Measurements from ENCODE around the gene SMCO4. TPM values are rescaled to one million over a fixed set of nuclear protein-coding genes. Genes with fewer than 3 reads are reported as not detected.

Gene SMCO4
- total and polyA plus RNA-seq, 2 experiments from 2014 or later, result 42.2 to 49.0 TPM

DNA sequence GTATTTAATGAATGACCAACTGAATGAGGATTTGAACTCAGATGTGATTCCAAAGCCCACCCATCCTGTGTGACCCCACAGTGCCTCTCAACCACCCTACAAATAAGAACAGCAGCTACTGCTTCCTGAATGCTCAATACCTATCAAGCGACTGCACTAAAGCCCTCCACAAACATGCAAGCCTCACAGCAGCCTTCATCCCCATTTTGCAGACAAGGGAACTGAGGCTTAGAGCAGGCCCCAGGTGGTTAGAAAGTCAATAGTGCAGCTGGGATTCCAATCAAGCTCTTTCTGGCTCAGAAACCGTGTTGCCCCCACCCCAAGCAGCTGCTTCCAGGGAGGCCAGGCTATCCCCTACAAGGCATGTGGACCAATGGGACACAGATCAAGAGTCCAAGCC is 57.2 kb downstream of the SMCO4 start:
- H3K36me3 Mint-ChIP-seq (ENCODE audit: low read depth), result peaks cover 3% of the 10 kb centered on the region; the same call in 2 of the 3 replicates
- H3K27me3 ChIP-seq (ENCODE audit: insufficient read depth), result no peaks in the 10 kb centered on the region
- H3K27ac ChIP-seq (ENCODE audit: low read depth), result no peak overlapping the region
- TF ChIP-seq CREB1 (CRISPR knock-in tag; IDR thresholded peaks at IDR 0.05; ENCODE audit: low read depth), result no peak
- no peak for TF ChIP-seq EZH2 (IDR thresholded peaks at IDR 0.05; ENCODE audit: low read depth, unreplicated experiment)
- TF ChIP-seq, protein P1, sequence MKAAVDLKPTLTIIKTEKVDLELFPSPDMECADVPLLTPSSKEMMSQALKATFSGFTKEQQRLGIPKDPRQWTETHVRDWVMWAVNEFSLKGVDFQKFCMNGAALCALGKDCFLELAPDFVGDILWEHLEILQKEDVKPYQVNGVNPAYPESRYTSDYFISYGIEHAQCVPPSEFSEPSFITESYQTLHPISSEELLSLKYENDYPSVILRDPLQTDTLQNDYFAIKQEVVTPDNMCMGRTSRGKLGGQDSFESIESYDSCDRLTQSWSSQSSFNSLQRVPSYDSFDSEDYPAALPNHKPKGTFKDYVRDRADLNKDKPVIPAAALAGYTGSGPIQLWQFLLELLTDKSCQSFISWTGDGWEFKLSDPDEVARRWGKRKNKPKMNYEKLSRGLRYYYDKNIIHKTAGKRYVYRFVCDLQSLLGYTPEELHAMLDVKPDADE (IDR thresholded peaks at IDR 0.05), result no peak
- TF ChIP-seq NANOG (IDR thresholded peaks at IDR 0.05; ENCODE audit: borderline replicate concordance), result no peak
- TF ChIP-seq, protein P2, sequence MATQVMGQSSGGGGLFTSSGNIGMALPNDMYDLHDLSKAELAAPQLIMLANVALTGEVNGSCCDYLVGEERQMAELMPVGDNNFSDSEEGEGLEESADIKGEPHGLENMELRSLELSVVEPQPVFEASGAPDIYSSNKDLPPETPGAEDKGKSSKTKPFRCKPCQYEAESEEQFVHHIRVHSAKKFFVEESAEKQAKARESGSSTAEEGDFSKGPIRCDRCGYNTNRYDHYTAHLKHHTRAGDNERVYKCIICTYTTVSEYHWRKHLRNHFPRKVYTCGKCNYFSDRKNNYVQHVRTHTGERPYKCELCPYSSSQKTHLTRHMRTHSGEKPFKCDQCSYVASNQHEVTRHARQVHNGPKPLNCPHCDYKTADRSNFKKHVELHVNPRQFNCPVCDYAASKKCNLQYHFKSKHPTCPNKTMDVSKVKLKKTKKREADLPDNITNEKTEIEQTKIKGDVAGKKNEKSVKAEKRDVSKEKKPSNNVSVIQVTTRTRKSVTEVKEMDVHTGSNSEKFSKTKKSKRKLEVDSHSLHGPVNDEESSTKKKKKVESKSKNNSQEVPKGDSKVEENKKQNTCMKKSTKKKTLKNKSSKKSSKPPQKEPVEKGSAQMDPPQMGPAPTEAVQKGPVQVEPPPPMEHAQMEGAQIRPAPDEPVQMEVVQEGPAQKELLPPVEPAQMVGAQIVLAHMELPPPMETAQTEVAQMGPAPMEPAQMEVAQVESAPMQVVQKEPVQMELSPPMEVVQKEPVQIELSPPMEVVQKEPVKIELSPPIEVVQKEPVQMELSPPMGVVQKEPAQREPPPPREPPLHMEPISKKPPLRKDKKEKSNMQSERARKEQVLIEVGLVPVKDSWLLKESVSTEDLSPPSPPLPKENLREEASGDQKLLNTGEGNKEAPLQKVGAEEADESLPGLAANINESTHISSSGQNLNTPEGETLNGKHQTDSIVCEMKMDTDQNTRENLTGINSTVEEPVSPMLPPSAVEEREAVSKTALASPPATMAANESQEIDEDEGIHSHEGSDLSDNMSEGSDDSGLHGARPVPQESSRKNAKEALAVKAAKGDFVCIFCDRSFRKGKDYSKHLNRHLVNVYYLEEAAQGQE (IDR thresholded peaks at IDR 0.05; ENCODE audit: unreplicated experiment), result no peak
- TF ChIP-seq POLR2AphosphoS5 (IDR thresholded peaks at IDR 0.05; ENCODE audit: low read depth), result no peak
- no peak for TF ChIP-seq ZNF114 (CRISPR knock-in tag; IDR thresholded peaks at IDR 0.05)
- no peak for TF ChIP-seq JUNB (IDR thresholded peaks at IDR 0.05; ENCODE audit: unreplicated experiment)
- no peak for TF ChIP-seq EZH2phosphoT487 (IDR thresholded peaks at IDR 0.05; ENCODE audit: unreplicated experiment)
- TF ChIP-seq, protein P3, sequence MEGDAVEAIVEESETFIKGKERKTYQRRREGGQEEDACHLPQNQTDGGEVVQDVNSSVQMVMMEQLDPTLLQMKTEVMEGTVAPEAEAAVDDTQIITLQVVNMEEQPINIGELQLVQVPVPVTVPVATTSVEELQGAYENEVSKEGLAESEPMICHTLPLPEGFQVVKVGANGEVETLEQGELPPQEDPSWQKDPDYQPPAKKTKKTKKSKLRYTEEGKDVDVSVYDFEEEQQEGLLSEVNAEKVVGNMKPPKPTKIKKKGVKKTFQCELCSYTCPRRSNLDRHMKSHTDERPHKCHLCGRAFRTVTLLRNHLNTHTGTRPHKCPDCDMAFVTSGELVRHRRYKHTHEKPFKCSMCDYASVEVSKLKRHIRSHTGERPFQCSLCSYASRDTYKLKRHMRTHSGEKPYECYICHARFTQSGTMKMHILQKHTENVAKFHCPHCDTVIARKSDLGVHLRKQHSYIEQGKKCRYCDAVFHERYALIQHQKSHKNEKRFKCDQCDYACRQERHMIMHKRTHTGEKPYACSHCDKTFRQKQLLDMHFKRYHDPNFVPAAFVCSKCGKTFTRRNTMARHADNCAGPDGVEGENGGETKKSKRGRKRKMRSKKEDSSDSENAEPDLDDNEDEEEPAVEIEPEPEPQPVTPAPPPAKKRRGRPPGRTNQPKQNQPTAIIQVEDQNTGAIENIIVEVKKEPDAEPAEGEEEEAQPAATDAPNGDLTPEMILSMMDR (conservative IDR thresholded peaks at IDR 0.05; ENCODE audit: low read depth in 2 of 2), result no peak
- TF ChIP-seq ZNF331 (CRISPR knock-in tag; IDR thresholded peaks at IDR 0.05; ENCODE audit: low read depth), result no peak
- TF ChIP-seq, protein P4, sequence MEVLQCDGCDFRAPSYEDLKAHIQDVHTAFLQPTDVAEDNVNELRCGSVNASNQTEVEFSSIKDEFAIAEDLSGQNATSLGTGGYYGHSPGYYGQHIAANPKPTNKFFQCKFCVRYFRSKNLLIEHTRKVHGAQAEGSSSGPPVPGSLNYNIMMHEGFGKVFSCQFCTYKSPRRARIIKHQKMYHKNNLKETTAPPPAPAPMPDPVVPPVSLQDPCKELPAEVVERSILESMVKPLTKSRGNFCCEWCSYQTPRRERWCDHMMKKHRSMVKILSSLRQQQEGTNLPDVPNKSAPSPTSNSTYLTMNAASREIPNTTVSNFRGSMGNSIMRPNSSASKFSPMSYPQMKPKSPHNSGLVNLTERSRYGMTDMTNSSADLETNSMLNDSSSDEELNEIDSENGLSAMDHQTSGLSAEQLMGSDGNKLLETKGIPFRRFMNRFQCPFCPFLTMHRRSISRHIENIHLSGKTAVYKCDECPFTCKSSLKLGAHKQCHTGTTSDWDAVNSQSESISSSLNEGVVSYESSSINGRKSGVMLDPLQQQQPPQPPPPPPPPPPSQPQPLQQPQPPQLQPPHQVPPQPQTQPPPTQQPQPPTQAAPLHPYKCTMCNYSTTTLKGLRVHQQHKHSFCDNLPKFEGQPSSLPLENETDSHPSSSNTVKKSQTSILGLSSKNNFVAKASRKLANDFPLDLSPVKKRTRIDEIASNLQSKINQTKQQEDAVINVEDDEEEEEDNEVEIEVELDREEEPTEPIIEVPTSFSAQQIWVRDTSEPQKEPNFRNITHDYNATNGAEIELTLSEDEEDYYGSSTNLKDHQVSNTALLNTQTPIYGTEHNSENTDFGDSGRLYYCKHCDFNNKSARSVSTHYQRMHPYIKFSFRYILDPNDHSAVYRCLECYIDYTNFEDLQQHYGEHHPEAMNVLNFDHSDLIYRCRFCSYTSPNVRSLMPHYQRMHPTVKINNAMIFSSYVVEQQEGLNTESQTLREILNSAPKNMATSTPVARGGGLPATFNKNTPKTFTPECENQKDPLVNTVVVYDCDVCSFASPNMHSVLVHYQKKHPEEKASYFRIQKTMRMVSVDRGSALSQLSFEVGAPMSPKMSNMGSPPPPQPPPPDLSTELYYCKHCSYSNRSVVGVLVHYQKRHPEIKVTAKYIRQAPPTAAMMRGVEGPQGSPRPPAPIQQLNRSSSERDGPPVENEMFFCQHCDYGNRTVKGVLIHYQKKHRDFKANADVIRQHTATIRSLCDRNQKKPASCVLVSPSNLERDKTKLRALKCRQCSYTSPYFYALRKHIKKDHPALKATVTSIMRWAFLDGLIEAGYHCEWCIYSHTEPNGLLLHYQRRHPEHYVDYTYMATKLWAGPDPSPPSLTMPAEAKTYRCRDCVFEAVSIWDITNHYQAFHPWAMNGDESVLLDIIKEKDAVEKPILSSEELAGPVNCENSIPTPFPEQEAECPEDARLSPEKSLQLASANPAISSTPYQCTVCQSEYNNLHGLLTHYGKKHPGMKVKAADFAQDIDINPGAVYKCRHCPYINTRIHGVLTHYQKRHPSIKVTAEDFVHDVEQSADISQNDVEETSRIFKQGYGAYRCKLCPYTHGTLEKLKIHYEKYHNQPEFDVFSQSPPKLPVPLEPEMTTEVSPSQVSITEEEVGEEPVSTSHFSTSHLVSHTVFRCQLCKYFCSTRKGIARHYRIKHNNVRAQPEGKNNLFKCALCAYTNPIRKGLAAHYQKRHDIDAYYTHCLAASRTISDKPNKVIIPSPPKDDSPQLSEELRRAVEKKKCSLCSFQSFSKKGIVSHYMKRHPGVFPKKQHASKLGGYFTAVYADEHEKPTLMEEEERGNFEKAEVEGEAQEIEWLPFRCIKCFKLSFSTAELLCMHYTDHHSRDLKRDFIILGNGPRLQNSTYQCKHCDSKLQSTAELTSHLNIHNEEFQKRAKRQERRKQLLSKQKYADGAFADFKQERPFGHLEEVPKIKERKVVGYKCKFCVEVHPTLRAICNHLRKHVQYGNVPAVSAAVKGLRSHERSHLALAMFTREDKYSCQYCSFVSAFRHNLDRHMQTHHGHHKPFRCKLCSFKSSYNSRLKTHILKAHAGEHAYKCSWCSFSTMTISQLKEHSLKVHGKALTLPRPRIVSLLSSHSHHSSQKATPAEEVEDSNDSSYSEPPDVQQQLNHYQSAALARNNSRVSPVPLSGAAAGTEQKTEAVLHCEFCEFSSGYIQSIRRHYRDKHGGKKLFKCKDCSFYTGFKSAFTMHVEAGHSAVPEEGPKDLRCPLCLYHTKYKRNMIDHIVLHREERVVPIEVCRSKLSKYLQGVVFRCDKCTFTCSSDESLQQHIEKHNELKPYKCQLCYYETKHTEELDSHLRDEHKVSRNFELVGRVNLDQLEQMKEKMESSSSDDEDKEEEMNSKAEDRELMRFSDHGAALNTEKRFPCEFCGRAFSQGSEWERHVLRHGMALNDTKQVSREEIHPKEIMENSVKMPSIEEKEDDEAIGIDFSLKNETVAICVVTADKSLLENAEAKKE (CRISPR knock-in tag; IDR thresholded peaks at IDR 0.05), result no peak
- no peak overlapping the region for H3K27ac Mint-ChIP-seq
- H3K79me2 ChIP-seq (replicated peaks; ENCODE audit: insufficient read depth), result peaks cover 22% of the 10 kb centered on the region; the same call in 1 of the 2 replicates
- H3K4me3 Mint-ChIP-seq, result no peak overlapping the region
- ATAC-seq (no peak), DNase-seq (ENCODE audit: low spot score) (no peak)
- H3K4me3 ChIP-seq, result no peak overlapping the region
- H3K4me1 ChIP-seq (ENCODE audit: insufficient read depth), result peaks cover 39% of the 10 kb centered on the region
- no peaks in the 10 kb centered on the region for H3K36me3 ChIP-seq (ENCODE audit: insufficient read depth)
- no peaks in the 10 kb centered on the region for H3K9me3 Mint-ChIP-seq
- H3K4me1 Mint-ChIP-seq, result peaks cover 36% of the 10 kb centered on the region
- H2AFZ ChIP-seq, result no peak overlapping the region
- H3K4me2 ChIP-seq, result no peak overlapping the region
- peaks cover 6% of the 10 kb centered on the region for H3K27me3 Mint-ChIP-seq (ENCODE audit: insufficient read depth, low read depth, poor library complexity)
- H3K9me2 ChIP-seq (ENCODE audit: insufficient read depth), result no peaks in the 10 kb centered on the region
- no peaks in the 10 kb centered on the region for H4K20me1 ChIP-seq (replicated peaks; ENCODE audit: insufficient read depth)
- H3F3A ChIP-seq (replicated peaks; ENCODE audit: low read depth), result peaks cover 5% of the 10 kb centered on the region; the same call in 1 of the 2 replicates

Measured in GM23338 (cell line).